Suppressor macrophage treated with lipopolysaccharide for 4 hours (primary cell): ENCODE data around the gene SDHD.

Experiments used
- DNase-seq: peaks from one replicate; pipeline ENCODE4 v3.0.0-alpha.2; 2020

SDHD gene

GRCh38 chr11:112103446-112103845 is 16.8 kb downstream of the SDHD start:
- DNase-seq, result peak; percentile 84

GRCh38 chr11:112106070-112106469 is 19.4 kb downstream of the SDHD start:
- DNase-seq, result no peak

- DNase-seq, result peak; percentile 81
Observed at GRCh38 chr11:112113539-112114457, 27.1 kb downstream of the SDHD start.

- DNase-seq, result no peak
Observed at GRCh38 chr11:112114460-112114859, 27.8 kb downstream of the SDHD start.

- no peak for DNase-seq
Observed at GRCh38 chr11:112115386-112115785, 28.7 kb downstream of the SDHD start.

- DNase-seq, result no peak
Observed at GRCh38 chr11:112118176-112118575, 31.5 kb downstream of the SDHD start.

- peak; percentile 82 for DNase-seq
Observed at GRCh38 chr11:112121981-112122615, 35.4 kb downstream of the SDHD start.

GRCh38 chr11:112123129-112123528 is 36.5 kb downstream of the SDHD start:
- no peak for DNase-seq

- no peak for DNase-seq
Observed at GRCh38 chr11:112127056-112127455, 40.4 kb downstream of the SDHD start.

GRCh38 chr11:112128483-112129121 is 41.9 kb downstream of the SDHD start:
- DNase-seq, result peak; percentile 62

- peak; percentile 79 for DNase-seq
Observed at GRCh38 chr11:112129656-112130055, 43.0 kb downstream of the SDHD start.

- no peak for DNase-seq
Observed at GRCh38 chr11:112132737-112133136, 46.1 kb downstream of the SDHD start.

- DNase-seq, result no peak
Observed at GRCh38 chr11:112134473-112134872, 47.8 kb downstream of the SDHD start.

- no peak for DNase-seq
Observed at GRCh38 chr11:112143597-112143996, 56.9 kb downstream of the SDHD start.
